ENCODE results near the gene TP53. TPM values are rescaled to one million over a fixed set of nuclear protein-coding genes. Genes with fewer than 3 reads are reported as not detected.

Gene TP53
- polyA plus RNA-seq, 3 donors, result 16.2 to 35.1 (median 25.8) TPM

GRCh38 chr17:7667656-7668406 lies 19.5 kb downstream of the TP53 start:
- H3K4me2 ChIP-seq (replicated peaks; ENCODE audit: extremely low read depth, low read length, poor library complexity, severe bottlenecking), result no peak overlapping the region
- DNase-seq, result no peak
- no peaks in the 10 kb centered on the region for H3K4me1 ChIP-seq (ENCODE audit: control insufficient read depth in 1 of 2, insufficient read depth in 2 of 2, low read length in 2 of 2)
- Mint-ChIP-seq H3K27me3 (ENCODE audit: low read depth in 3 of 3) (peaks cover 0 to 1% (median 0%) of the 10 kb centered on the region in 3 donors), H3K9me3 (peaks cover 0 to 2% (median 0%) of the 10 kb centered on the region in 7 donors), H3K27ac (no peak overlapping the region), H3K36me3 (peaks cover 50 to 72% of the 10 kb centered on the region in 2 donors), H3K4me3 (no peak overlapping the region), H3K4me1 (no peaks in the 10 kb centered on the region)
- no peak for TF ChIP-seq CTCF (IDR thresholded peaks at IDR 0.05)
- H3K9ac ChIP-seq (ENCODE audit: insufficient read depth, low read length, poor library complexity, severe bottlenecking), result no peak overlapping the region
- no peak overlapping the region for H3K27ac ChIP-seq (ENCODE audit: low read depth in 1 of 2, low read length in 2 of 2)
- no CpG with 5 or more reads among the region's 10 CpGs for WGBS (ENCODE audit: insufficient coverage)
- H3K79me2 ChIP-seq (ENCODE audit: insufficient read depth, low read length), result no peaks in the 10 kb centered on the region
- intact Hi-C loops (cut with micrococcal nuclease), result no loop called here
- no peak overlapping the region for H2AFZ ChIP-seq (ENCODE audit: insufficient read depth, low read depth, low read length, poor library complexity, severe bottlenecking)
- no peaks in the 10 kb centered on the region for H4K20me1 ChIP-seq (ENCODE audit: insufficient read depth, low read length)
- no peaks in the 10 kb centered on the region for H3K9me3 ChIP-seq (replicated peaks in 1 of 2; ENCODE audit: control insufficient read depth in 1 of 2, insufficient read depth in 1 of 2, low read length in 2 of 2)
- H3K4me3 ChIP-seq (replicated peaks in 1 of 3; ENCODE audit: low read depth in 2 of 3, low read length in 3 of 3), result no peak overlapping the region
- peaks cover 51 to 69% of the 10 kb centered on the region in 2 donors for H3K36me3 ChIP-seq (replicated peaks in 1 of 2; ENCODE audit: control insufficient read depth in 1 of 2, insufficient read depth in 2 of 2, low read length in 2 of 2)
- no peaks in the 10 kb centered on the region for H3K27me3 ChIP-seq (ENCODE audit: control insufficient read depth in 2 of 2, insufficient read depth in 2 of 2, low read length in 2 of 2)

- DNase-seq, result no peak
- Mint-ChIP-seq H3K27me3 (ENCODE audit: low read depth in 3 of 3) (peaks cover 20 to 33% (median 26%) of the 10 kb centered on the region in 3 donors), H3K9me3 (peaks cover 0 to 11% (median 2%) of the 10 kb centered on the region in 7 donors), H3K4me1 (no peaks in the 10 kb centered on the region), H3K27ac (no peak overlapping the region), H3K4me3 (no peak overlapping the region), H3K36me3 (peaks cover 0 to 3% of the 10 kb centered on the region in 2 donors)
- Histone ChIP-seq H3K79me2 (ENCODE audit: insufficient read depth, low read length) (no peaks in the 10 kb centered on the region), H3K4me1 (ENCODE audit: control insufficient read depth in 1 of 2, insufficient read depth in 2 of 2, low read length in 2 of 2) (no peaks in the 10 kb centered on the region), H3K36me3 (replicated peaks in 1 of 2; ENCODE audit: control insufficient read depth in 1 of 2, insufficient read depth in 2 of 2, low read length in 2 of 2) (no peaks in the 10 kb centered on the region), H4K20me1 (ENCODE audit: insufficient read depth, low read length) (no peaks in the 10 kb centered on the region), H3K4me3 (replicated peaks in 1 of 3; ENCODE audit: low read depth in 2 of 3, low read length in 3 of 3) (no peak overlapping the region), H3K4me2 (replicated peaks; ENCODE audit: extremely low read depth, low read length, poor library complexity, severe bottlenecking) (no peak overlapping the region), H3K9me3 (replicated peaks in 1 of 2; ENCODE audit: control insufficient read depth in 1 of 2, insufficient read depth in 1 of 2, low read length in 2 of 2) (no peaks in the 10 kb centered on the region), H3K27ac (ENCODE audit: low read depth in 1 of 2, low read length in 2 of 2) (no peak overlapping the region), H3K9ac (ENCODE audit: insufficient read depth, low read length, poor library complexity, severe bottlenecking) (no peak overlapping the region), H3K27me3 (ENCODE audit: control insufficient read depth in 2 of 2, insufficient read depth in 2 of 2, low read length in 2 of 2) (peaks cover 18 to 24% of the 10 kb centered on the region in 2 donors), H2AFZ (ENCODE audit: insufficient read depth, low read depth, low read length, poor library complexity, severe bottlenecking) (no peak overlapping the region)
- 87% methylated on average over 5 of the region's 10 CpGs for WGBS (ENCODE audit: insufficient coverage)
- TF ChIP-seq CTCF (IDR thresholded peaks at IDR 0.05), result no peak
- intact Hi-C loops (cut with micrococcal nuclease), result no loop called here
Observed at GRCh38 chr17:7656958-7657609, 30.2 kb downstream of the TP53 start.

All from CD14-positive monocyte (primary cell).